Activated T-cell treated with anti-CD3 and anti-CD28 coated beads for 1 hour (primary cell): Measurements from ENCODE around the gene MARCHF2.

Source experiments
- DNase-seq: peaks from one replicate; pipeline ENCODE4 v3.0.0-alpha.2; 2020; ENCODE audit warnings: low read depth

MARCHF2 gene

GRCh38 chr19:8478598-8478997, 65.5 kb downstream of the MARCHF2 start:
- no peak for DNase-seq

- no peak for DNase-seq
These were observed 68.1 kb downstream of the MARCHF2 start for GRCh38 chr19:8481201-8481600.

DNA sequence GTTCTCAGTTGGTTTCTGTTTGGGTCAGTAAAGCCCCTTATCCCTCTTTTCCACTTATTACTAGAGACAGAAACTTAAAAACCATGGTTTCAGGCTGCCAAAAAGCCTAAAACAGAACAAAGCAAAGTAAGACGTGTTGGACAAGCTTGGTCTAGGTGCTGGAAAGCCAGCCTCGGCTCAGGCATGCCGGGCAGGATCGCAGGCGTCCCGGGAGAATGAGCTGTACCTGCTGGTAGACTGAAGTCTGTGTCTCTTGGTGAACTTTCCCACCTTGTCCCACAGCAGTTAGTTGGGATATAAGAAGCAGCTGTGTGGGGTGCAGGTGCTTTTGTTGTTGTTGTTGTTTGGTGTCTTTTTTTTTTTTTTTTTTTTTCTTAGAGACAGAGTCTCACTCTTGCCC, 68.5 kb downstream of the MARCHF2 start:
- DNase-seq, result no peak

DNA sequence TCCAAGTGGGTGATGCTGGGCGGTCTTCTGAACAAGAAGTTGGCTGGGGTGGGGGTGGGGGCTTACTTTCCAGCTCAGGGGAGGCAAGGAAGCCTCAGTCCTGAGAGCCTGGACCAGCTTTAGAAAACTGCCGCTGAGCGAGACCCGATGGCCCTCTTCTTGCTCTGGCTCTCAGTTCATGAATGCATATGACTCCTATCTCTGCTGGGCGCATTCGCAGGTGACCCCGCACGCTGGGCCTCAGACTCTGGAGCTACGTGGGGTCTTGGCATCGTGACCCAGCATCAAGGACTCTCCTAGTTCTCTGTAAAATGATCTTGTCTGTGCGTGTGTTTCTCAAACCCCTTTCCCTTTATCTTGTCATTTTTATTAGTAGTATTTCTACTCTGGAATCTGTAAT, 69.6 kb downstream of the MARCHF2 start:
- no peak for DNase-seq

DNA sequence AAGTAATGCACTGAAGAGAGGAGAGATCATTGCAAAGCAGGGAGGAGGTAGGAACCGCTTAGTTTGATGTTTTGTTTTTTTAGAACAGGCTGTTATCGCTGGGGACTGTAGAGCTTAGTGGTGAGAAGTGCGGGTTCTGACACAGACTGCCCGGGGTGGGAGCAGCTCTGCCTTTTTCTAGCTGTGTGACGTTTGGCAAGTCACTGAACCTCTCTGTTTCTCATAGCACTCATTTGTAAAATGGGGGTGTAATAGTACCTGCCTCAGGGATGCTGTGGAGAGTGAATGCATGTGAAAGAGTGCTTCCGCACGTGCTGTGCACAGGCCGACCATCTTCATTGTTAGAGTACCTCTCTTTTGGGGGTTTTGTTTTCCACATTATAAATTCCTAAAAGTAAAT, 70.1 kb downstream of the MARCHF2 start:
- no peak for DNase-seq

DNA sequence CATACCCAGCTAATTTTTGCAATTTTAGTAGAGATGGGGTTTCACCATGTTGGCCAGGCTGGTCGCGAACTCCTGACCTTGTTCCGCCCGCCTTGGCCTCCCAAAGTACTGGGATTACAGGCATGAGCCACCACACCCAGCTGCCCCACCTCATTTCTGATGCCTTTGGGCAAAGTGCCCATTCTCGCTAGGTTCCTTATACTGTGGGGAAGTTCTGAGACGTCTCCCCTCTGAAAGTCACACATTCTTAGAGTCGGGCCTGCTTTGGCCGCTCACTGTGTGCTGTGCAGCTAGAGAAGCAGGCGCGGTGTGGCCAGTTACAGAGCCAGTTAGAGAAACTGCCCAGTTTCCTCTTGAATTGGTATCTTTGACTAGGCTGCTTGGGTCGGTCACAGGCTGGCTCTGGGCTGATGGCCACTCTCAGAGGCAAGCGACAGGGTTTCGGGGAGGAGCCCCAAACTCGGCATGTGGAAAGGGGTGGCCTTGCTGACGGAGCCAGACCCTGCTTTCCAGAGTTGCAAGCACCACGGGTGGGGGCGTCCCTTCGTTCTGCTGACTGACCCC, 71.3 kb downstream of the MARCHF2 start:
- no peak for DNase-seq

GRCh38 chr19:8485561-8486371, 72.7 kb downstream of the MARCHF2 start:
- no peak for DNase-seq

DNA sequence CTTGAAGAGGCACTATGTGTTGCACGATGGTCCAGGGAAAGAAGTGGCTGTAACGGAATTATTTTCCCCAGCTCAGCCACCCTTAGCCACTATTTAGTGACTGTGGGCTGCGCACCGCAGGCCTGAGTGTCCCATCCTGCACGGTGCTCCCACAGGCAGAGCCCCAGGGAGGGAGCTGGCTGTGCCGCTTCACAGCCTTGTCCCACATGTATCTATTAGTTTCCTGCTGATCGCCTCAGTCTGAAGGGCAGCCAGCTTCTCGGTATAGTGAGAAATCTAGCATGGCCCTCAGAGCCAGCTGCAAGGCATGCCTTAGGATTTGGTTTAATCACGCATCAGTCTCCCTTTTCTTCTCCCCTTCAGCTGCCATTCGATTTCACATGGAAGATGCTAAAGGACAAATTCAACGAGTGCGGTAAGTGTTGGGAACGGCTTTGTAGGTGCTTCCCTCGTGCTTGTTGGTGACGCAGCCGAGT, 73.6 kb downstream of the MARCHF2 start:
- no peak for DNase-seq

GRCh38 chr19:8487137-8487851, 74.2 kb downstream of the MARCHF2 start:
- DNase-seq, result peak; percentile 40

DNA sequence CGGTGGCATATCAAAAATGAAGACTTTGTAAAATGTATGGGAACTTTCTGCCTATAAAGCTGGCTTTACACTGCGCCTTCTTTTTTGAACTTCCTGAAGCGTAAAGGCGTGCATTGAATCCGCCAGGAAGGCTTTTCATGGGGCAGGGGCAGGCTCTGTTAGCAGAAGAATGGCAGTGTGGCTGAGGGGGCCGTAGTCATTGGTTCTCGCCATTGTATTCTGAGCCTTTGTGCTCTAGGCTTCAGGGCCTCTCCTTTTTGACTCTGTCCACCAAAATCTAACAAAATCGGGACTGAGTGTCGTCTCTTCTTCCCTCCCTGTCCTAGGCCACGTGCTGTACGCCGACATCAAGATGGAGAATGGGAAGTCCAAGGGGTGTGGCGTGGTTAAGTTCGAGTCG, 75.3 kb downstream of the MARCHF2 start:
- DNase-seq, result no peak
